Lung (tissue), 13 donors: ENCODE measurements around the gene CAMK1D. TPM values are rescaled to one million over a fixed set of nuclear protein-coding genes. Genes with fewer than 3 reads are reported as not detected.

Experiments used
- ATAC-seq: fragments of 200-7000 bp; cut with Tn5 transposase; one replicate; pipeline ENCODE4 v1.9.1; 2020; ENCODE audit warnings: moderate number of reproducible peaks; ENCODE audit not compliant: insufficient read depth, low FRiP score
- DNase-seq, 3 donors: peaks; one replicate each; pipeline ENCODE4 v3.0.0-alpha.2; 2013 to 2017
- H3K27ac ChIP-seq, 2 donors: one replicate each; pipeline ENCODE4 v1.5.1; 2013; ENCODE audit warnings: mild to moderate bottlenecking in 2 of 2, moderate library complexity in 2 of 2, control low read depth in 1 of 2, inconsistent platforms in 1 of 2, low read depth in 1 of 2, low read length in 1 of 2
- H3K27me3 ChIP-seq, 3 donors: one replicate each; pipeline ENCODE4 v1.5.1; 2013; ENCODE audit warnings: low read length in 2 of 3; ENCODE audit not compliant: control insufficient read depth in 3 of 3, insufficient read depth in 3 of 3
- H3K36me3 ChIP-seq, 4 donors: one replicate each; pipeline ENCODE4 v1.5.1; 2013; ENCODE audit warnings: low read length in 4 of 4, mild to moderate bottlenecking in 1 of 4, moderate library complexity in 1 of 4; ENCODE audit not compliant: control insufficient read depth in 4 of 4, insufficient read depth in 4 of 4
- H3K4me1 ChIP-seq, 5 donors: one replicate each; pipeline ENCODE4 v1.5.1; 2013; ENCODE audit warnings: low read length in 5 of 5, mild to moderate bottlenecking in 2 of 5, moderate library complexity in 1 of 5; ENCODE audit not compliant: control insufficient read depth in 5 of 5, insufficient read depth in 5 of 5
- H3K4me3 ChIP-seq: one replicate; pipeline ENCODE4 v1.5.1; 2013; ENCODE audit warnings: mild to moderate bottlenecking, control low read depth, moderate library complexity
- H3K9ac ChIP-seq, 2 donors: one replicate each; pipeline ENCODE4 v1.5.1; 2013; ENCODE audit warnings: low read length in 2 of 2, control low read depth in 1 of 2; ENCODE audit not compliant: insufficient read depth in 1 of 2
- H3K9me3 ChIP-seq, 4 donors: one replicate each; pipeline ENCODE4 v1.5.1; 2013; ENCODE audit warnings: low read length in 3 of 4, mild to moderate bottlenecking in 1 of 4, moderate library complexity in 1 of 4; ENCODE audit not compliant: control insufficient read depth in 4 of 4, insufficient read depth in 3 of 4
- CTCF ChIP-seq: IDR thresholded peaks from 2 replicates; pipeline ENCODE4 v1.5.1; 2012; ENCODE audit warnings: mild to moderate bottlenecking; ENCODE audit errors: control extremely low read depth, extremely low read depth
- WGBS, 2 donors: extraction: QIAGEN DNeasy Blood & Tissue Kit; methylation state at CpG; one replicate each; pipeline ENCODE4 v1.1.7; 2013; 5-methylcytosine and 5-hydroxymethylcytosine counted together
- polyA plus RNA-seq, 2 donors: library from polyadenylated mRNA; stranded (reverse); fragments of 200-250 nt; gene quantifications; one replicate each; pipeline ENCODE4 v1.2.1, GENCODE V29; 2013
- small RNA-seq: library from RNA; depleted of rRNA; stranded (forward); fragments of <200 nt; gene quantifications from one replicate; pipeline ENCODE3, GENCODE V24; 2014; ENCODE audit warnings: low replicate concordance
- total RNA-seq, 2 donors: library from RNA; depleted of rRNA in 1 of 2; stranded (reverse); fragments of >200 nt in 1 of 2; gene quantifications; one replicate each; pipeline ENCODE4 v1.2.1, GENCODE V29; 2014 to 2021
- donor health status: control.
- donor health status: control.
- donor health status: Bipolar disorder and iron deficiency.
- donor health status: healthy.
- donor health status: DM: yes; HTN: yes; CAD: no.

The CAMK1D gene
- total and polyA plus RNA-seq, 4 donors: 3.2 to 37.4 (median 7.0) TPM

GRCh38 chr10:12884851-12885250 lies 535.5 kb downstream of the CAMK1D start:
- Histone ChIP-seq H3K36me3 (no peaks in the 10 kb centered on the region), H3K27ac (no peak overlapping the region), H3K27me3 (peaks cover 0 to 6% (median 3%) of the 10 kb centered on the region in 3 donors), H3K9ac (no peak overlapping the region), H3K4me1 (no peaks in the 10 kb centered on the region), H3K4me3 (no peak overlapping the region), H3K9me3 (no peaks in the 10 kb centered on the region)
- 82 to 87% methylated on average over 6 of the region's 6 CpGs for WGBS, 2 donors
- no peak for DNase-seq
- no peak for ATAC-seq
- no peak for TF ChIP-seq CTCF

Small RNA genes lying within 50 kb of the gene (small RNA-seq; reads per million reads assigned to genes)
- gene MIR4480: not detected
- not detected for gene MIR548Q
- not detected for gene RF00279
- gene RN7SL198P: not detected
- gene RNU6ATAC39P: not detected

Other genes starting within 250 kb of the CAMK1D start
- gene SEC61A2, start 219.9 kb upstream of the CAMK1D start, total RNA-seq: 10 to 100 TPM in 1 of 2 donors, 1 to 10 TPM in 1; 7.9 to 17.5 TPM
- gene SEC61A2, start 219.9 kb upstream of the CAMK1D start, polyA plus RNA-seq: 1 to 10 TPM; 2.8 to 4.8 TPM
- gene NUDT5, start 153.7 kb upstream of the CAMK1D start, total RNA-seq: 10 to 100 TPM; 40.6 to 50.8 TPM
- 10 to 100 TPM; 51.5 to 54.7 TPM for gene NUDT5, start 153.7 kb upstream of the CAMK1D start, polyA plus RNA-seq
- gene CDC123, start 153.4 kb upstream of the CAMK1D start, total RNA-seq: 10 to 100 TPM; 44.5 to 64.3 TPM
- gene CDC123, start 153.4 kb upstream of the CAMK1D start, polyA plus RNA-seq: 10 to 100 TPM; 25.8 to 74.8 TPM